ENCODE results near the gene PRKCZ.

Gene PRKCZ

DNA sequence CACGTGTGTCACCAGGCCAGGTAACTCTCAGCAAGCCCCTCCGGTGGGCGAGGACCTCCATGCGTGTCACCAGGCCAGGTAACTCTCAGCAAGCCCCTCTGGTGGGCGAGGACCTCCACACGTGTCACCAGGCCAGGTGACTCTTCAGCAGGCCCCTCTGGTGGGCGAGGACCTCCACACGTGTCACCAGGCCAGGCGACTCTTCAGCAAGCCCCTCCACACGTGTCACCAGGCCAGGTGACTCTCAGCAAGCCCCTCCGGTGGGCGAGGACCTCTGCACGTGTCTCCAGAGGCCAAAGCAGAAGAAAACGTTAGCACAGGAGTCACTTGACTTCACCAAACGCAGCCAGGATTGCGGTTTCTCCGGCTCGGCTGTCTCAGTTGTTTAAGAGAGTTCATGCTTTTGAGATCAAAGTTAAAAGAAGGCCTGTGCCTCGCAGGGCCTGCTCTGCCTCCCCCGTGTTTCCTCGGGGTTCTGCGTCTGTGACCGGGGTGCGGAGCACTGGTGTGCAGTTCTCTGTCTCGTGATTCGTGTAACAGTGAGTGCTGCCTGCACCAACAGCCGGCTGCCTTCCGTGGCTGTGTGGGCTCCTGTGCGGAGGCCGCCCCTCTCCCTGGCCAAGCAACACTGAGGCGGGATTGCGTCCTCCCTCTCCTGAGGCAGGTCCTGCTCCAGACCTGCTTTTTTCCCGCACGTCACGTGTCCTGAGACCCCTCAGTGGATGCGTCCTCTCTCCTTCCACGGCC lies 56.6 kb downstream of the PRKCZ start:
- TF ChIP-seq CTCF (IDR thresholded peaks at IDR 0.05; ENCODE audit: poor library complexity, severe bottlenecking), result no peak
- ATAC-seq (ENCODE audit: low read depth) (no peak), DNase-seq (ENCODE audit: low spot score) (peak; percentile 57)
- no peak overlapping the region for H3K4me3 ChIP-seq (ENCODE audit: severe bottlenecking)
- no peaks in the 10 kb centered on the region for H3K27me3 ChIP-seq (ENCODE audit: insufficient read depth, poor library complexity, severe bottlenecking)
- H3K36me3 ChIP-seq (ENCODE audit: low read depth), result no peaks in the 10 kb centered on the region
- no peaks in the 10 kb centered on the region for H3K9me3 ChIP-seq (ENCODE audit: severe bottlenecking)
- H3K27ac ChIP-seq (ENCODE audit: poor library complexity, severe bottlenecking), result no peak overlapping the region
- H3K4me1 ChIP-seq (ENCODE audit: insufficient read depth, poor library complexity, severe bottlenecking), result no peaks in the 10 kb centered on the region

DNA sequence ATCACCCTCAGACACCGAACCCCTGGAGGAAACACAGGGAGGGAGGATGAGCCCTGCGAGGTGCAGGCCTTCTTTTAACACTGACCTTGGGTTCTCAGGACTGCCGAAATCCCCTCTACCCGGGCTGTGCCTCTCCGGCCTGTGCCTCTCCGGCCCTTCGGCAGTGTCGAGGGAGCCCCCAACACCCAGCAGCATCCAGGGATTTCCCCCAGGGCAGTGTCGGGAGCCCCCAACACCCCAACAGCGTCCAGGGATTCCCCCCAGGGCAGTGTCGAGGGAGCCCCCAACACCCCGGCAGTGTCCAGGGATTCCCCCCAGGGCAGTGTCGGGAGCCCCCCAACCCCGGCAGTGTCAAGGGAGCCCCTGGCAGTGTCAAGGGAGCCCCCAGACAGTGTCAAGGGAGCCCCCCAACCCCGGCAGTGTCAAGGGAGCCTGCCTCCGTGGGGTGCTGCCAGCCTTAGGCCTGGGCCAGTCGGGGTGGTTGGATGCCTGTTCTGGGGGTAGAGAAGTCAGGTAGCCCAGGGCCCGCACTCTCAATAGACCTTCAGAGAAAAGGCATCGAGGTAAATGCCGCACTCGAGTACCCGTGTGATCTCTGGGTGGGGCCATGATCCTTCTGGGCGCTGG lies 57.5 kb downstream of the PRKCZ start:
- Histone ChIP-seq H3K4me1 (ENCODE audit: insufficient read depth, poor library complexity, severe bottlenecking) (no peaks in the 10 kb centered on the region), H3K9me3 (ENCODE audit: severe bottlenecking) (no peaks in the 10 kb centered on the region), H3K36me3 (ENCODE audit: low read depth) (no peaks in the 10 kb centered on the region), H3K4me3 (ENCODE audit: severe bottlenecking) (no peak overlapping the region), H3K27ac (ENCODE audit: poor library complexity, severe bottlenecking) (no peak overlapping the region), H3K27me3 (ENCODE audit: insufficient read depth, poor library complexity, severe bottlenecking) (no peaks in the 10 kb centered on the region)
- DNase-seq (ENCODE audit: low spot score) (peak; percentile 48), ATAC-seq (ENCODE audit: low read depth) (no peak)
- TF ChIP-seq CTCF (IDR thresholded peaks at IDR 0.05; ENCODE audit: poor library complexity, severe bottlenecking), result no peak

- TF ChIP-seq CTCF (IDR thresholded peaks at IDR 0.05; ENCODE audit: poor library complexity, severe bottlenecking), result no peak
- peak; percentile 61 for DNase-seq (ENCODE audit: low spot score)
Measured at GRCh38 chr1:2108213-2108876, 58.1 kb downstream of the PRKCZ start.

GRCh38 chr1:2108877-2109580 lies 58.8 kb downstream of the PRKCZ start:
- no peaks in the 10 kb centered on the region for H3K27me3 ChIP-seq (ENCODE audit: insufficient read depth, poor library complexity, severe bottlenecking)
- ATAC-seq (ENCODE audit: low read depth) (no peak), DNase-seq (ENCODE audit: low spot score) (peak; percentile 50)
- H3K36me3 ChIP-seq (ENCODE audit: low read depth), result no peaks in the 10 kb centered on the region
- no peaks in the 10 kb centered on the region for H3K4me1 ChIP-seq (ENCODE audit: insufficient read depth, poor library complexity, severe bottlenecking)
- H3K4me3 ChIP-seq (ENCODE audit: severe bottlenecking), result no peak overlapping the region
- TF ChIP-seq CTCF (IDR thresholded peaks at IDR 0.05; ENCODE audit: poor library complexity, severe bottlenecking), result no peak
- no peaks in the 10 kb centered on the region for H3K9me3 ChIP-seq (ENCODE audit: severe bottlenecking)
- no peak overlapping the region for H3K27ac ChIP-seq (ENCODE audit: poor library complexity, severe bottlenecking)

More at GRCh38 chr1:2108213-2108876, 58.1 kb downstream of the PRKCZ start:
- Histone ChIP-seq H3K4me1 (ENCODE audit: insufficient read depth, poor library complexity, severe bottlenecking) (no peaks in the 10 kb centered on the region), H3K27me3 (ENCODE audit: insufficient read depth, poor library complexity, severe bottlenecking) (no peaks in the 10 kb centered on the region), H3K9me3 (ENCODE audit: severe bottlenecking) (no peaks in the 10 kb centered on the region), H3K36me3 (ENCODE audit: low read depth) (no peaks in the 10 kb centered on the region), H3K4me3 (ENCODE audit: severe bottlenecking) (no peak overlapping the region), H3K27ac (ENCODE audit: poor library complexity, severe bottlenecking) (no peak overlapping the region)
- ATAC-seq (ENCODE audit: low read depth), result no peak
